ENCODE measurements around the gene GNAI2. TPM values are rescaled to one million over a fixed set of nuclear protein-coding genes. Genes with fewer than 3 reads are reported as not detected.

GNAI2 gene
- 125 TPM for total RNA-seq

DNA sequence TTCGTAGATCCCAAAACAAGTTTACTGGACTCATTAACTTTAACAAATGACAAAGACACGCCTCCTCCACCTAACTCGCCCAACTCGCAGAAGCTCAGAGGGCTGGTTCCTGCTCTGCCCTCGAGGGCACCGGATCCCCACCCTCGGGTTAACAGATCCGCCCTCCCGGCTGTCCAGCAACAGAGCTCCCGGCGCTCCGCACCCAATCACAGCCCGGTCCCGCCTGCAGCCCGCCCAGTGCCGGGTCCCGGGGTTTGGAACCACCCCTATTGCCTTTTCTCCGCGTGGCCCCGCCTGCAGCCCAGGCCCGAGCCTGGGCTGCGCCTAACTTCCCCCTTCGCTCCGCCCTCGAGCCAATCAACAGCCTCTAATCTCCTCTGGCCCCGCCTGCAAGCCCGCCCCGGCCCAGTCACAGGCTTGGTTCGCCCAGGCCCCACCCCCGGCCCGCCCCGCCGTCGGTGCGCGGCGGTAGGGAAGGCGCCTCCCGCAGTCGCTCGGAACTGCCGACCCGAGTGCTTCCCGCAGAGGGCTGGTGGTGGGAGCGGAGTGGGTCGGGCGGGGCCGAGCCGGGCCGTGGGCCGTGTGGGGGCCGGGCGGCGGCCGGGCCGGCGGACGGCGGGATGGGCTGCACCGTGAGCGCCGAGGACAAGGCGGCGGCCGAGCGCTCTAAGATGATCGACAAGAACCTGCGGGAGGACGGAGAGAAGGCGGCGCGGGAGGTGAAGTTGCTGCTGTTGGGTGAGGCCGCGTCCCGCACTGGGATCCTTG is at the start of gene GNAI2:
Gene GNAI2 (plus strand): TSS at position 489 of the 768 bp plus-strand sequence. CDS start 132 bp downstream, at position 621.

GRCh38 chr3:50190936-50191660 is 44.9 kb upstream of the GNAI2 start, which contains the start of gene GNAT1:
Gene GNAT1 (plus strand): TSS chr3:50191610. CDS start chr3:50191726, 116 bp downstream.

DNA sequence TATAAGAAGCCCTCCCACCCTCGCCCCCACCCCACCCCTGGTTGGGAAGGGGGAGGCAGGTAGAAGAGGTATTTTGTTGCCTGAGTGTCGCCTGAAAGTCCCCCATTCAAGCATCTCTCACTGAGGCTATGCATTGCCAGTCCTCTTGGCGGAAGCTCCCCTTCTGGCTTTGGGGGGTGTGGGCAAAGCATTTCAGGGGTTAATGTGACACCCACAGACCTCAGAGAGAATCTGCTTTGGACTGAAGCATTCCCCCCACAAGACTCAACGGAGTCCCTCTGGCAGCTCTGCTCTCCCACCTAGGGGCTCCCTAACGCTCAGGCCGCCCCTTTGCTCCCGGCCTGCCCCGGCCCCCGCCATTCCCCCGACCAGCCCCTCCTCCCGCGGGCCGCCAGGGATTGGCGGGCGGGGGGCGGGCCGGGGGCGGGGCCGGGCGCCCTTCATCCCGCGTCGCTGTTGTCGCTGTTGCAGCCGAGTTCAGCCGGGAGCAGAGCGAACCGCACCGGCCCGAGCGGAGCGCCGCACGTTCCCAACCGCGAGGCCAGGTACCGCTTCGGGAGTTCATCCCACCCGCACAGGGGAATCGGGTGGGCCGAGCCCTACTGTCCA is 31.1 kb upstream of the GNAI2 start, which contains the start of gene SLC38A3:
Gene SLC38A3 (plus strand): TSS at position 468 of the 609 bp plus-strand sequence. CDS start 8,929 bp downstream, outside the sequence.

GRCh38 chr3:50268703-50269451 is 32.9 kb downstream of the GNAI2 start, which contains the start of gene SEMA3B:
Gene SEMA3B (plus strand): TSS chr3:50269147. CDS start chr3:50269241, 94 bp downstream.

DNA sequence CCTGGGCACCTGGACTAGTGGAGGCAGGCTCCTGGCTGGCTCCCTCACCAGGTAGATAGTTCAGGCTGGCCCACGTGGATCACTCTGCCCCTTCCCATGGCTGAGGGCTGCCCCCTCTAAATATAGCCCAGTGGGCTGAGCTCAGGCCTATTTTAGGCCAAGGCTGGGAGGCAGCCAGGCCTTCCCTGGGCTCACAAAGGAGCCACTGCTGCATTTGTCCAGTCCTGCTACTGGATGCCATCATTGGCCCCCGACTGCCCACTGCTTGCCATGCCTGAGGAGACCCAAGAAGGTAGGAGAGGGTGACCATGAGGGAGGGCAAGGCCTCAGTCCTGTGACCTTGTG is 42.8 kb downstream of the GNAI2 start, which contains the start of gene LSMEM2:
Gene LSMEM2 (plus strand): TSS at position 208 of the 345 bp plus-strand sequence. CDS start 27 bp downstream, at position 235.

DNA sequence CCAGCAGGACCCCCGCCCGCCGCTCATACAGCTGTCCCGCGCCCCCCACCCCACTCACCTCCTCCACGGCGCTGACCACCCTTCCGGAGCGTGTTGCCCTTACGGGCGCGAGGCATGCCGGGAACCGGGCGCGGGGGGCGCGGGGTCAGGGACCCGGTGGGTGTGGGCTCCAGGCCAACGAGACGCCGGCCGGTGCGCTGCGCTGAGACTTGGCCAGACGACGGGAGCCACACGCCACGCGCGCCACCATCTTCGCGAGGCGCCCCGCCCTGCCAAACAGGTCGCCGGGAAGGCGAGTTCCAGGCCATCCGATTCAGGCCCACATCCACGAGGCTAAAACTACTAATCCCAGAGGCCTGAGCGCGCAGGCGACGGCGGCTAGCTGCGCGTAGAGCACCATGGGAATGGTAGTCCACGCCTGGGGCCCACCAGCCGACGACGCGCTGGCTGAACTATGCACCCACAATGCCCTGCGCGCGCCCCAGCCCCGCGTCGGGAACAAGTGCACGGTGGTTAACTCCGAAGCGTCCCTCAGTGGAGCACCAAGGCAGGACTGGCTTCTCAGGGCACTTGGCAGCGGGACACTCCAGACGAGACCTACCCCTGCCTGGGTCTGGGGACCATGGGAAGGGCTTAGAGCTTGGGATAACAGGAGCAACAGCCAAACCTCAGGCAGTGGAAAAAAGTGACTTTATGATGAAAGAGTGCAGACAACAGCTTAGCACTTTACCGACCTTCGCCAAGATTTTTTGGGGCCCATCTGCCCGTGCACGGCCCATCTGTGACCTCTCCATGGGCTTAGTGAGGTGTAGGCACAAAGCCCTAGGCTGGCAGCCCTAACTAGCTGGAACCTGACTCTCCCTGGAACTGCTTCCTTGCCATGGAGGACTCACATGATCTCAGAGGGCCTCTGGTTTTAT is 56.4 kb downstream of the GNAI2 start, which contains the start of gene IFRD2:
Gene IFRD2 (minus strand): TSS at position 271 of the 920 bp plus-strand sequence. CDS start 155 bp downstream, at position 116.

DNA sequence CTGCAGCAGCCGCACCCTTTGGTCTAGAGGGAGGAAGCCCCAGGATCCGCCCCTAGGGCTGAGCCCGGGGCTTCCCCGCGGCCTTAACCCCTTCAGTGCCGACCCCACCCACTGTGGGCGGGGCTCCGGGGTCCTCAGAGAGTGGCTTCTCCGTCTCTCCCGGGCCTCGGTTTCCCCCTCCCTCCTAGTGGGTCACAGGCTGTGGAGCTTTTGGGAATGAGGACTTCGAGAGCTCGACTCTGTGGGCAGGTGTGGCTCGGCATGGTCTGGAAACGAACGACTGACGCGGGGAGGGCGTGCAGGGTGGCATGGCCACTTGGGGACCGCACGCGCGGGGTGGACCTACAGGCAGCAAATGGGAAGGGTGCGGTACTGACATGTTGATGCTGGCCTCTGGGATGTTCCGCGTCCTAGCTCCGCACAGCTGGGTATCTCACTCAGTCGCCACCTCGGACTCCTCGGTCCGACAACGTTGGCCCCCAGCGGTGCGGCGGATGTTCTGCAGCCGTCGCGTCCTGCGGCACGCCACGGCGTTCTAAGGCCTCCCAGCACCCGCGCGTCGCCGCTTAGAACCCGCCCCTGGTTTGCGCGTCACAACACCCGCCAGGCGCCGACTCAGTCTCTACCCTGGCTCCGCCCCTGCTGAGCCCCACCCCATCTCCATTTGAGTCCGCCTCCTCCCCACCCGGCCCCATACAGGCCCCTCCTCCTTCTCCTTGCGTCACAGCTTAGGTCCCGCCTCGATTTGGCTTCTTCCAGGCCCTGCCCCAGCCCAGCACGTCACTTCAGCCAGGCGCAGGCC is 63.0 kb downstream of the GNAI2 start, which contains the start of the genes HYAL3 and NAA80:
Gene HYAL3 (minus strand): TSS at position 570 of the 802 bp plus-strand sequence. CDS start 3,803 bp downstream, outside the sequence.
Gene NAA80 (minus strand): TSS at position 570 of the 802 bp plus-strand sequence. CDS start 1,942 bp downstream, outside the sequence.

GRCh38 chr3:50303013-50303815 is 67.2 kb downstream of the GNAI2 start, which contains the start of gene HYAL1:
Gene HYAL1 (minus strand): TSS chr3:50303574. CDS start chr3:50302956, 618 bp downstream.

Other genes starting within 250 kb of the GNAI2 start
- gene RBM5, start 147.3 kb upstream of the GNAI2 start, total RNA-seq, result 451 TPM
- gene SEMA3F, start 80.9 kb upstream of the GNAI2 start, total RNA-seq, result 60.7 TPM
- 66.7 TPM for gene GNAT1, start 44.6 kb upstream of the GNAI2 start, total RNA-seq
- gene SLC38A3, start 30.9 kb upstream of the GNAI2 start, total RNA-seq, result 21.4 TPM
- 107 TPM for gene SEMA3B, start 32.9 kb downstream of the GNAI2 start, total RNA-seq
- 1.4 TPM for gene LSMEM2, start 42.9 kb downstream of the GNAI2 start, total RNA-seq
- 19.8 TPM for gene IFRD2, start 56.2 kb downstream of the GNAI2 start, total RNA-seq
- 3.9 TPM for gene HYAL3, start 63.2 kb downstream of the GNAI2 start, total RNA-seq
- gene NAA80, start 63.2 kb downstream of the GNAI2 start, total RNA-seq, result 5.5 TPM
- 1.1 TPM for gene HYAL1, start 67.4 kb downstream of the GNAI2 start, total RNA-seq
- gene HYAL2, start 86.5 kb downstream of the GNAI2 start, total RNA-seq, result 71.0 TPM
- gene TUSC2, start 92.0 kb downstream of the GNAI2 start, total RNA-seq, result 31.8 TPM
- gene RASSF1, start 104.6 kb downstream of the GNAI2 start, total RNA-seq, result 37.6 TPM
- gene ZMYND10, start 109.5 kb downstream of the GNAI2 start, total RNA-seq, result 5.7 TPM
- gene NPRL2, start 114.6 kb downstream of the GNAI2 start, total RNA-seq, result 30.0 TPM
- gene CYB561D2, start 114.7 kb downstream of the GNAI2 start, total RNA-seq, result 17.0 TPM
- 33.6 TPM for gene TMEM115, start 123.3 kb downstream of the GNAI2 start, total RNA-seq

All from camera-type eye (tissue), 1 donor.